ENCODE data around the gene FXR2.

DNA sequence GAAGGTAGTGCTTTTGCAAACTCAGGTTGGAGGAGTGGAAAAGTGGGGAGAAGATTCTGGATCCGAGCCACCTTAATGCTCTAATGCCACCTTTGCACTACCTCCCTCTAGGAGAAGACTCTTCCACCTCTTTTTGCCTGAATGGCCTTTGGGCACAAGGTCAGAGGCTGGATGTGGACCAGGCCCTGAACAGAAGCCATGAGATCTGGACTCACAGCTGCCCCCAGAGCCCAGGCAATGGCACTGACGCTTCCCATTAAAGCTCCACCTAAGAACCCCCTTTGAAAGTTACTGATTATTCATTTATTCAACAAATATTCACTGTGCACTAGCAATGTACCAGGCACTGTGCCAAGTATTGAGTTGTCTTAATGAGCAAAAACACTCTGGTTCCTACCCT lies 18.4 kb upstream of the FXR2 start:
- TF ChIP-seq, protein P1, sequence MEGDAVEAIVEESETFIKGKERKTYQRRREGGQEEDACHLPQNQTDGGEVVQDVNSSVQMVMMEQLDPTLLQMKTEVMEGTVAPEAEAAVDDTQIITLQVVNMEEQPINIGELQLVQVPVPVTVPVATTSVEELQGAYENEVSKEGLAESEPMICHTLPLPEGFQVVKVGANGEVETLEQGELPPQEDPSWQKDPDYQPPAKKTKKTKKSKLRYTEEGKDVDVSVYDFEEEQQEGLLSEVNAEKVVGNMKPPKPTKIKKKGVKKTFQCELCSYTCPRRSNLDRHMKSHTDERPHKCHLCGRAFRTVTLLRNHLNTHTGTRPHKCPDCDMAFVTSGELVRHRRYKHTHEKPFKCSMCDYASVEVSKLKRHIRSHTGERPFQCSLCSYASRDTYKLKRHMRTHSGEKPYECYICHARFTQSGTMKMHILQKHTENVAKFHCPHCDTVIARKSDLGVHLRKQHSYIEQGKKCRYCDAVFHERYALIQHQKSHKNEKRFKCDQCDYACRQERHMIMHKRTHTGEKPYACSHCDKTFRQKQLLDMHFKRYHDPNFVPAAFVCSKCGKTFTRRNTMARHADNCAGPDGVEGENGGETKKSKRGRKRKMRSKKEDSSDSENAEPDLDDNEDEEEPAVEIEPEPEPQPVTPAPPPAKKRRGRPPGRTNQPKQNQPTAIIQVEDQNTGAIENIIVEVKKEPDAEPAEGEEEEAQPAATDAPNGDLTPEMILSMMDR (IDR thresholded peaks at IDR 0.05): no peak
- no peak for TF ChIP-seq POLR2A (IDR thresholded peaks at IDR 0.05)
